Neuronal stem cell (in vitro differentiated cells): ENCODE measurements around the gene INO80D.
"Not testable (repeated sequence)": the region's sequence is repeated elsewhere in the genome, so short reads cannot be mapped to it uniquely, and the experiment has no call there.

ENCODE experiments used
- DNase-seq: peaks from one replicate; pipeline ENCODE4 v3.0.0-alpha.2; 2013; ENCODE audit warnings: low spot score
- H2AFZ ChIP-seq: one replicate; pipeline ENCODE4 v1.6.1; 2013; ENCODE audit warnings: mild to moderate bottlenecking, low read length, inconsistent platforms
- H2AK5ac ChIP-seq: 2 replicates; pipeline ENCODE4 v1.6.1; 2013; ENCODE audit warnings: low read depth, mild to moderate bottlenecking, inconsistent platforms, low read length, moderate library complexity, mixed read lengths
- H2BK120ac ChIP-seq: 2 replicates; pipeline ENCODE4 v1.6.1; 2013; ENCODE audit warnings: low read depth, mild to moderate bottlenecking, inconsistent platforms, low read length, moderate library complexity, mixed read lengths
- H2BK12ac ChIP-seq: one replicate; pipeline ENCODE4 v1.6.1; 2013; ENCODE audit warnings: low read length, inconsistent platforms
- H2BK15ac ChIP-seq: 2 replicates; pipeline ENCODE4 v1.6.1; 2013; ENCODE audit warnings: mild to moderate bottlenecking, low read length, inconsistent platforms, mixed read lengths
- H2BK5ac ChIP-seq: one replicate; pipeline ENCODE4 v1.6.1; 2013; ENCODE audit warnings: inconsistent platforms, mild to moderate bottlenecking, low read length, moderate library complexity
- H3K14ac ChIP-seq: one replicate; pipeline ENCODE4 v1.6.1; 2013; ENCODE audit warnings: low read length, inconsistent platforms
- H3K18ac ChIP-seq: 2 replicates; pipeline ENCODE4 v1.6.1; 2013; ENCODE audit warnings: low read length, inconsistent platforms
- H3K23ac ChIP-seq: 2 replicates; pipeline ENCODE4 v1.6.1; 2013; ENCODE audit warnings: low read depth, mild to moderate bottlenecking, mixed read lengths, low read length, inconsistent platforms; ENCODE audit not compliant: poor library complexity
- H3K27ac ChIP-seq: replicated peaks from 3 replicates; pipeline ENCODE4 v1.5.1; 2013; ENCODE audit warnings: low read length, inconsistent platforms
- H3K27me3 ChIP-seq, 3 experiments: 2 replicates each; pipeline ENCODE4 v1.6.1; 2013; ENCODE audit warnings: low read length in 3 of 3, mild to moderate bottlenecking in 2 of 3, inconsistent platforms in 1 of 3, low read depth in 1 of 3, mixed read lengths in 1 of 3, moderate library complexity in 1 of 3; ENCODE audit not compliant: control insufficient read depth in 3 of 3, insufficient read depth in 3 of 3
- H3K36me3 ChIP-seq, 2 donors: replicated peaks in 1 of 2; 2 replicates each; pipeline ENCODE4 v1.6.1; 2013; ENCODE audit warnings: low read length in 2 of 2; ENCODE audit not compliant: control insufficient read depth in 2 of 2, insufficient read depth in 2 of 2
- H3K4ac ChIP-seq: 2 replicates; pipeline ENCODE4 v1.6.1; 2013; ENCODE audit warnings: inconsistent platforms, mild to moderate bottlenecking, low read length, moderate library complexity
- H3K4me1 ChIP-seq, 2 donors: 1 replicate in 1 of 2; 2 replicates in 1 of 2; pipeline ENCODE4 v1.6.1; 2013; ENCODE audit warnings: low read length in 2 of 2, low read depth in 1 of 2; ENCODE audit not compliant: control insufficient read depth in 2 of 2, insufficient read depth in 1 of 2
- H3K4me2 ChIP-seq: one replicate; pipeline ENCODE4 v1.6.1; 2013; ENCODE audit warnings: mild to moderate bottlenecking, low read length, inconsistent platforms; ENCODE audit not compliant: insufficient read depth, poor library complexity, severe bottlenecking
- H3K4me3 ChIP-seq, 2 donors: 2 replicates each; pipeline ENCODE4 v1.5.1; 2013; ENCODE audit warnings: low read length in 2 of 2, mild to moderate bottlenecking in 2 of 2, inconsistent platforms in 1 of 2, moderate library complexity in 1 of 2
- H3K79me1 ChIP-seq: one replicate; pipeline ENCODE4 v1.6.1; 2013; ENCODE audit warnings: low read depth, mild to moderate bottlenecking, inconsistent platforms, low read length, moderate library complexity
- H3K9ac ChIP-seq: one replicate; pipeline ENCODE4 v1.6.1; 2013; ENCODE audit warnings: mild to moderate bottlenecking, low read depth, low read length, inconsistent platforms; ENCODE audit not compliant: poor library complexity
- H3K9me3 ChIP-seq, 2 donors: replicated peaks in 1 of 2; 2 replicates each; pipeline versions ENCODE3 to v1.6.1; 2013; ENCODE audit warnings: low read length in 2 of 2, mild to moderate bottlenecking in 2 of 2, inconsistent platforms in 1 of 2, low read depth in 1 of 2, mixed read lengths in 1 of 2, moderate library complexity in 1 of 2; ENCODE audit not compliant: control insufficient read depth in 2 of 2, insufficient read depth in 1 of 2
- H4K8ac ChIP-seq: one replicate; pipeline ENCODE4 v1.6.1; 2013; ENCODE audit warnings: low read depth, mild to moderate bottlenecking, inconsistent platforms, low read length, moderate library complexity
- H4K91ac ChIP-seq: one replicate; pipeline ENCODE4 v1.6.1; 2013; ENCODE audit warnings: low read length, low read depth, mild to moderate bottlenecking, inconsistent platforms; ENCODE audit not compliant: poor library complexity
- WGBS, 2 donors: extraction: QIAGEN DNeasy Blood & Tissue Kit; methylation state at CpG; one replicate each; pipeline ENCODE4 v1.1.7; 2013; ENCODE audit warnings: missing lambda C conversion rate in 2 of 2, mixed read lengths in 1 of 2; ENCODE audit not compliant: insufficient read length in 2 of 2, insufficient replicate concordance in 1 of 2; ENCODE audit errors: extremely low coverage in 2 of 2; 5-methylcytosine and 5-hydroxymethylcytosine counted together

INO80D gene

GRCh38 chr2:205978728-205979127, 107.2 kb downstream of the INO80D start:
- H2BK5ac ChIP-seq, H2BK120ac ChIP-seq, H3K36me3 ChIP-seq, H4K91ac ChIP-seq, H4K8ac ChIP-seq, H3K4me2 ChIP-seq, H3K4ac ChIP-seq, H3K27ac ChIP-seq, H3K27me3 ChIP-seq, H2AFZ ChIP-seq, H3K14ac ChIP-seq, H3K9ac ChIP-seq, H3K23ac ChIP-seq, H2AK5ac ChIP-seq, H3K4me1 ChIP-seq, DNase-seq, H3K9me3 ChIP-seq, H2BK15ac ChIP-seq, H2BK12ac ChIP-seq, H3K4me3 ChIP-seq, H3K79me1 ChIP-seq, H3K18ac ChIP-seq: not testable (repeated sequence)
- WGBS, 2 donors: no CpG with 5 or more reads among the region's 2 CpGs

DNA sequence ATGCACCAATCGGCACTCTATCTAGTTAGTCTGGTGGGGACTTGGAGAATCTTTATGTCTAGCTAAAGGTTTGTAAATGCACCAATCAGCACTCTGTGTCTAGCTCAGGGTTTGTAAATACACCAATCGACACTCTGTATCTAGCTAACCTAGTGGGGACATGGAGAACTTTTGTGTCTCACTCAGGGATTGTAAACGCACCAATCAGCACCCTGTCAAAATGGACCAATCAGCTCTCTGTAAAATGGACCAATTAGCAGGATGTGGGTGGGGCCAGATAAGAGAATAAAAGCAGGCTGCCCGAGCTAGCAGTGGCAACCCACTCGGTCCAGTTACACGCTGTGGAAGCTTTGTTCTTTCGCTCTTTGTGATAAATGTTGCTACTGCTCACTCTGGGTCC, 108.3 kb downstream of the INO80D start:
- H2BK120ac ChIP-seq, H3K18ac ChIP-seq, H3K36me3 ChIP-seq, H3K4me2 ChIP-seq, H4K91ac ChIP-seq, H3K23ac ChIP-seq, H3K79me1 ChIP-seq, H2BK5ac ChIP-seq, H3K4me1 ChIP-seq, H2AFZ ChIP-seq, H2AK5ac ChIP-seq, H3K9me3 ChIP-seq, H3K27ac ChIP-seq, DNase-seq, H3K4me3 ChIP-seq, H2BK15ac ChIP-seq, H2BK12ac ChIP-seq, H3K4ac ChIP-seq, H4K8ac ChIP-seq, H3K27me3 ChIP-seq, H3K9ac ChIP-seq, H3K14ac ChIP-seq: not testable (repeated sequence)
- no CpG with 5 or more reads among the region's 7 CpGs for WGBS, 2 donors

DNA sequence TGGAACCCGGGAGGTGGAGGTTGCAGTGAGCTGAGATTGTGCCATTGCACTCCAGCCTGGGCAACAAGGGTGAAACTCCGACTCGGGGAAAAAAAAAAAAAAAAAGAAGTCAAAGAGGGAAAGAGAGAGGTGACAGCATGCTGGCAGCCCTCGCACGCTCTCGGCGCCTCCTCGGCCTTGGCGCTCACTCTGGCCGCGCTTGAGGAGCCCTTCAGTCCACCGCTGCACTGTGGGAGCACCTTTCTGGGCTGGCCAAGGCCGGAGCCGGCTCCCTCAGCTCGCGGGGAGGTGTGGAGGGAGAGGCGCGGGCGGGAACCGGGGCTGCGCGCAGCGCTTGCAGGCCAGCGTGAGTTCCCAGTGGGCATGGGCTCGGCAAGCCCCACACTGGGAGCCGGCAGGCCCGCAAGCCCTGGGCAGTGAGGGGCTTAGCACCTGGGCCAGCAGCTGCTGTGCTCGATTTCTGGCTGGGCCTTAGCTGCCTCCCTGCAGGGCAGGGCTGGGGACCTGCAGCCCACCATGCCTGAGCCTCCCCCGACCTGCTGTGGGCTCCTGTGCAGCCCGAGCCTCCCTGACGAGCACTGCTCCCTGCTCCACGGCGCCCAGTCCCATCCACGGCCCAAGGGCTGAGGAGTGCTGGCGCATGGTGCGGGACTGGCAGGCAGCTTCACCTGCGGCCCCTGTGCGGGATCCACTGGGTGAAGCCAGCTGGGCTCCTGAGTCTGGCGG, 108.9 kb downstream of the INO80D start:
- not testable (repeated sequence) for H2BK120ac ChIP-seq, H3K9me3 ChIP-seq, DNase-seq, H3K4me3 ChIP-seq, H3K4me2 ChIP-seq, H3K9ac ChIP-seq, H3K4ac ChIP-seq, H2AFZ ChIP-seq, H3K27ac ChIP-seq, H4K8ac ChIP-seq, H3K27me3 ChIP-seq, H3K36me3 ChIP-seq, H2BK12ac ChIP-seq, H4K91ac ChIP-seq, H3K4me1 ChIP-seq, H3K14ac ChIP-seq, H2BK5ac ChIP-seq, H3K79me1 ChIP-seq, H2BK15ac ChIP-seq, H2AK5ac ChIP-seq
- WGBS, 2 donors: no CpG with 5 or more reads among the region's 39 CpGs
- Histone ChIP-seq H3K23ac (peak overlapping the region; percentile 80), H3K18ac (peak overlapping the region; percentile 52)

DNA sequence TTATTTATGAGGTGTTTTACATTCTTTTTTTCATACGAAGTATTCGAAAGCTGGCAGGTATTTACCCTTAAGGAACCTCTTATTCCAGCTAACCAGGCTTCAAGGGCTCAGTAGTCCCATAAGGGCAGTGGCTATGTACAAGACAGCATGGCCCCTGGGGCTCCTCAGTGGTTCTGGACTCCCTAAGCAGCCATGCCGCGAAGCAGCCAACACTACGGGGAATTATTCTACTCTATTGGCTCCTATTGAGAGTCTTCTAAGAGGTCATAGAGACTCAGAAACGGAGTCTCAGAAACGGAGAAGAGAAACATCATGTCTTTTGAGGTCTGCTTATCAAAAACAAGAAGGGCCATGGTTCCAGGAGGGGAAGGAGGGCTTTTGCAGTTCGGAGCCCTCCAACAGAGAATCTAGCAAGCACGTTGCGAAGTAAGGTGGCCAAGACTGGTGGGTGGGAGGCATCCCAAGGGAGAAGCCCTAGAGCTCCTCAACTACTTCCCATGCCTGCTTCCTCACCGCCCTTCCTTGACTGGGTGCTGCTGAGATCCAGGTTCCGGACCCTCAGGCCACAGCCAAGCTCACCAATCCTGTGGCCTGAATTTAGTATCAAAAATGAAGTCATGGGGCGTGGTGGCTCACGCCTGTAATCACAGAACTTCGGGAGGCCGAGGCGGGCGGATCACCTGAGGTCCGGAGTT, 109.7 kb downstream of the INO80D start:
- H4K8ac ChIP-seq: no peak overlapping the region
- no peak overlapping the region for H2BK12ac ChIP-seq
- H4K91ac ChIP-seq: no peak overlapping the region
- no peak overlapping the region for H2BK120ac ChIP-seq
- no peaks in the 10 kb centered on the region for H3K36me3 ChIP-seq
- H3K4me2 ChIP-seq: no peak overlapping the region
- no peak overlapping the region for H3K4ac ChIP-seq
- DNase-seq: no peak
- H3K9me3 ChIP-seq: no peaks in the 10 kb centered on the region
- no peak overlapping the region for H2AFZ ChIP-seq
- no peaks in the 10 kb centered on the region for H3K27me3 ChIP-seq
- no peak overlapping the region for H3K18ac ChIP-seq
- no peak overlapping the region for H3K14ac ChIP-seq
- H3K79me1 ChIP-seq: no peaks in the 10 kb centered on the region
- H3K4me1 ChIP-seq: no peaks in the 10 kb centered on the region
- no peak overlapping the region for H2BK15ac ChIP-seq
- no peak overlapping the region for H3K4me3 ChIP-seq
- no peak overlapping the region for H2AK5ac ChIP-seq
- no peak overlapping the region for H2BK5ac ChIP-seq
- H3K9ac ChIP-seq: no peak overlapping the region
- no peak overlapping the region for H3K27ac ChIP-seq
- no CpG with 5 or more reads among the region's 19 CpGs for WGBS, 2 donors
- no peak overlapping the region for H3K23ac ChIP-seq
